Measurements from ENCODE around the gene KCNS1. TPM values are rescaled to one million over a fixed set of nuclear protein-coding genes. Genes with fewer than 3 reads are reported as not detected.
A peak's percentile ranks its signal among the peaks of the same experiment; 100 is the strongest.
"Not testable (repeated sequence)": the region's sequence is repeated elsewhere in the genome, so short reads cannot be mapped to it uniquely, and the experiment has no call there.

KCNS1 gene
- total RNA-seq, 4 donors from 2014 or later = 0.21 to 0.22 TPM; not detected in 2

DNA sequence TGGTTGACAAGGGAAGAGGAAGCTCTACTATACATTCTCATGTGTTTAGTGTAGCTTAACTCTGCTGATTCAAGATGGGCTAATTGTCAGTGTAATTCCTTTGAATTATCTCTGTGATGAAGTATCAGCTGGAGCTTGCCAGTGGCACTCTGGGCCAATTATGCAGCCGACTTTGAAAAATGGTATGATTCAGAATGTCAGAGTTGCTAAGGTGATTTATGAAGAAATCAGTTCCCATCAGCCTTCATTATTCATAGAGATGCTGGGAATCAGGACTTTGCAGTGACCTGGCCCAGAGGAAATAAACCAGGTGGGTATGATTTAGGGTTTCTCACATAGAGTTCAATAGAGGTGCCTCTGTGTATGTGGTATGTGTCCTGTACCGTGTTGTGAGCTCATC lies 33.4 kb downstream of the KCNS1 start:
- 68 to 81% methylated on average over 2 of the region's 2 CpGs for WGBS, 2 donors
- H3K4me3 ChIP-seq = no peak overlapping the region

DNA sequence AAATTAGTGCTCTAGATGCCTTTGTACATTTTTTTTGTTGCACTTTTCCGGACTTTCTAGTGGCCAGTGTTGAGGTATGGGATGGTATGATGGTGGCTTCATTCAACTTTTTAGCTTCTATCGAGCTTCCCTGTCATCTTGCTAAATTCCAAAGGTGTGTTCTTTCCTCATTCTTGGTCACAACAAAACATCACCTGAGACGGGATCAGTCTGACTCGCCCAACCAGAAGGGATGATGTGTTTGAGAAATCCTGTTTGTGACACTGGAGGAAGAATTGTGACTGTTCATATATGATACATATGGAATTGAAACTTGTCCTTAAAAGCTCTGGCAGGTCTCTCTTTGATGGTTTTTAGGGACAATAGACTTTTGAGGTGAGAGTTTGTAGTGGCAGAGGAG lies 33.8 kb downstream of the KCNS1 start:
- H3K27ac ChIP-seq = no peak overlapping the region
- peaks cover 0 to 9% (median 0%) of the 10 kb centered on the region in 4 donors for H3K4me1 ChIP-seq
- H3K4me3 ChIP-seq = no peak overlapping the region
- TF ChIP-seq POLR2A (IDR thresholded peaks at IDR 0.05) = no peak
- no peak for TF ChIP-seq CTCF (IDR thresholded peaks at IDR 0.05)
- no peak for TF ChIP-seq EP300 (IDR thresholded peaks at IDR 0.05)
- WGBS, 2 donors = 95 to 98% methylated on average over 4 of the region's 4 CpGs
- no peak for DNase-seq (ENCODE audit: low spot score in 2 of 2)
- no peaks in the 10 kb centered on the region for H3K36me3 ChIP-seq
- no peaks in the 10 kb centered on the region for H3K9me3 ChIP-seq
- H3K27me3 ChIP-seq = no peaks in the 10 kb centered on the region

More for the DNA sequence above, 33.4 kb downstream of the KCNS1 start:
- TF ChIP-seq EP300 (IDR thresholded peaks at IDR 0.05) (no peak), POLR2A (IDR thresholded peaks at IDR 0.05) (no peak)
- no peaks in the 10 kb centered on the region for H3K27me3 ChIP-seq
- no peaks in the 10 kb centered on the region for H3K36me3 ChIP-seq
- H3K4me1 ChIP-seq = peaks cover 0 to 9% (median 0%) of the 10 kb centered on the region in 4 donors
- no peak for DNase-seq (ENCODE audit: low spot score in 2 of 2)
- H3K9me3 ChIP-seq = no peaks in the 10 kb centered on the region
- no peak overlapping the region for H3K27ac ChIP-seq

- WGBS, 2 donors = 63 to 69% methylated on average over 7 of the region's 7 CpGs
- Histone ChIP-seq H3K36me3 (no peaks in the 10 kb centered on the region), H3K9me3 (no peaks in the 10 kb centered on the region), H3K4me1 (peaks cover 0 to 10% (median 0%) of the 10 kb centered on the region in 4 donors), H3K27me3 (no peaks in the 10 kb centered on the region), H3K4me3 (no peak overlapping the region), H3K27ac (no peak overlapping the region)
- TF ChIP-seq CTCF (IDR thresholded peaks at IDR 0.05) (no peak), EP300 (IDR thresholded peaks at IDR 0.05) (no peak), POLR2A (IDR thresholded peaks at IDR 0.05) (no peak)
- DNase-seq (ENCODE audit: low spot score in 2 of 2) = no peak
These were observed 34.6 kb downstream of the KCNS1 start for GRCh38 chr20:45066372-45066771.

- Histone ChIP-seq H3K36me3 (no peaks in the 10 kb centered on the region), H3K27ac (no peak overlapping the region), H3K4me1 (peaks cover 0 to 13% (median 0%) of the 10 kb centered on the region in 4 donors), H3K4me3 (no peak overlapping the region), H3K9me3 (no peaks in the 10 kb centered on the region), H3K27me3 (no peaks in the 10 kb centered on the region)
- DNase-seq (ENCODE audit: low spot score in 2 of 2) = no peak
- TF ChIP-seq EP300 (IDR thresholded peaks at IDR 0.05) (no peak), POLR2A (IDR thresholded peaks at IDR 0.05) (no peak), CTCF (IDR thresholded peaks at IDR 0.05) (no peak)
These were observed 36.1 kb downstream of the KCNS1 start for GRCh38 chr20:45064812-45065211.

DNA sequence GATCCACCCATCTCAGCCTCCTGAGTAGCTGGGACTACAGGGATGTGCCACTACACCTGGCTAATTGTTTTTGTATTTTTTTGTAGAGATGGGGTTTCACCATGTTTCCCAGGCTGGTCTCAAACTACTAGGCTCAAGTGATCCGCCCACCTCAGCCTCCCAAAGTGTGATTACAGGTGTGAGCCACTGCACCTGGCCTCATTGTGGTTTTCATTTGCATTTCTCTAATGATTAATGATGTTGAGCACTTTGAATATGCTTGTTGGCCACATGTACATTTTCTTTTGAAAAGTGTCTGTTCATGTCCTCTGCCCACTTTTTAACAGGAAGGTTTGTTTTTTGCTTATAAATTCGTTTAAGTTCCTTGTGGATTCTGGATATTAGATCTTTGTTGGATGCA lies 37.8 kb downstream of the KCNS1 start:
- peak overlapping the region in 1 of 4 donors; percentile 9 for H3K27ac ChIP-seq
- H3K4me1 ChIP-seq = peaks cover 0 to 19% (median 0%) of the 10 kb centered on the region in 4 donors
- WGBS, 2 donors = 92 to 93% methylated on average over 2 of the region's 2 CpGs
- H3K36me3 ChIP-seq; H3K4me3 ChIP-seq; DNase-seq (ENCODE audit: low spot score in 2 of 2); H3K9me3 ChIP-seq; H3K27me3 ChIP-seq: not testable (repeated sequence)

GRCh38 chr20:45061244-45061643 lies 39.7 kb downstream of the KCNS1 start:
- peak overlapping the region in 1 of 4 donors; percentile 73 for H3K27ac ChIP-seq
- WGBS, 2 donors = 53 to 69% methylated on average over 4 of the region's 4 CpGs
- no peak for DNase-seq (ENCODE audit: low spot score in 2 of 2)
- no peak overlapping the region for H3K4me3 ChIP-seq
- H3K36me3 ChIP-seq = peaks cover 0 to 6% (median 0%) of the 10 kb centered on the region in 3 donors
- peaks cover 0 to 12% (median 0%) of the 10 kb centered on the region in 4 donors for H3K4me1 ChIP-seq
- TF ChIP-seq EP300 (IDR thresholded peaks at IDR 0.05) = no peak
- TF ChIP-seq POLR2A (IDR thresholded peaks at IDR 0.05) = no peak
- TF ChIP-seq CTCF (IDR thresholded peaks at IDR 0.05) = no peak
- H3K27me3 ChIP-seq = no peaks in the 10 kb centered on the region
- no peaks in the 10 kb centered on the region for H3K9me3 ChIP-seq

Data from tibial nerve (tissue), 4 donors.